Keratinocyte (primary cell): ENCODE data around the gene PTPRD. TPM values are rescaled to one million over a fixed set of nuclear protein-coding genes. Genes with fewer than 3 reads are reported as not detected.

Experiments
- DNase-seq: peaks from one replicate; pipeline ENCODE4 v3.0.0-alpha.2; 2011; ENCODE audit warnings: low read depth, missing footprints, low spot score
- FAIRE-seq: peaks from 2 replicates; lab custom pipeline; 2011; peaks lifted over from hg19 to GRCh38; lab: Jason Lieb, UNC
- H2AFZ ChIP-seq: 2 replicates; pipeline ENCODE4 v1.6.0; 2012; ENCODE audit warnings: low read length, control low read depth, inconsistent platforms; ENCODE audit not compliant: control insufficient read depth
- H3K27ac ChIP-seq: 2 replicates; pipeline ENCODE4 v1.5.1; 2011; ENCODE audit warnings: low read length; ENCODE audit not compliant: control insufficient read depth, insufficient read depth
- H3K27me3 ChIP-seq: 3 replicates; pipeline ENCODE4 v1.6.0; 2011; ENCODE audit warnings: low read length; ENCODE audit not compliant: control insufficient read depth, insufficient read depth; ENCODE audit errors: extremely low read depth
- H3K36me3 ChIP-seq, 2 experiments: 2 replicates in 1 of 2; 3 replicates in 1 of 2; pipeline ENCODE4 v1.5.1; 2011; ENCODE audit warnings: low read length in 2 of 2, mild to moderate bottlenecking in 1 of 2; ENCODE audit not compliant: control insufficient read depth in 2 of 2, insufficient read depth in 2 of 2; ENCODE audit errors: extremely low read depth in 1 of 2
- H3K4me1 ChIP-seq: 3 replicates; pipeline ENCODE4 v1.5.1; 2011; ENCODE audit warnings: low read length; ENCODE audit not compliant: control insufficient read depth, insufficient read depth; ENCODE audit errors: extremely low read depth
- H3K4me2 ChIP-seq: 3 replicates; pipeline ENCODE4 v1.6.0; 2011; ENCODE audit warnings: low read depth, low read length; ENCODE audit not compliant: control insufficient read depth, insufficient read depth; ENCODE audit errors: extremely low read depth
- H3K4me3 ChIP-seq, 3 experiments: fragments of 200-600 bp in 1 of 3; sonication (generic) in 1 of 3; 2 replicates in 2 of 3; 3 replicates in 1 of 3; pipeline ENCODE4 v1.5.1; 2011 to 2016; ENCODE audit warnings: low read length in 3 of 3, mild to moderate bottlenecking in 3 of 3, control low read depth in 2 of 3, inconsistent platforms in 1 of 3, low read depth in 1 of 3, mixed read lengths in 1 of 3, mixed run types in 1 of 3, moderate library complexity in 1 of 3; ENCODE audit not compliant: control insufficient read depth in 2 of 3, insufficient read depth in 2 of 3; ENCODE audit errors: extremely low read depth in 1 of 3
- H3K79me2 ChIP-seq: 2 replicates; pipeline ENCODE4 v1.6.0; 2012; ENCODE audit warnings: low read length; ENCODE audit not compliant: control insufficient read depth, insufficient read depth
- H3K9ac ChIP-seq: 3 replicates; pipeline ENCODE4 v1.6.0; 2011; ENCODE audit warnings: low read length; ENCODE audit not compliant: control insufficient read depth, insufficient read depth; ENCODE audit errors: extremely low read depth
- H3K9me1 ChIP-seq: 3 replicates; pipeline ENCODE4 v1.6.0; 2011; ENCODE audit warnings: low read length; ENCODE audit not compliant: control insufficient read depth, insufficient read depth; ENCODE audit errors: extremely low read depth
- H3K9me3 ChIP-seq: 2 replicates; pipeline ENCODE4 v1.5.1; 2012; ENCODE audit warnings: low read depth, low read length; ENCODE audit not compliant: control insufficient read depth
- H4K20me1 ChIP-seq: 3 replicates; pipeline ENCODE4 v1.6.0; 2011; ENCODE audit warnings: low read length; ENCODE audit not compliant: control insufficient read depth, insufficient read depth; ENCODE audit errors: extremely low read depth
- CTCF ChIP-seq, 3 experiments: IDR thresholded peaks in 1 of 3; conservative IDR thresholded peaks in 1 of 3; optimal IDR thresholded peaks in 1 of 3; 2 replicates in 2 of 3; 3 replicates in 1 of 3; pipeline versions ENCODE3 to v1.5.1; 2011; ENCODE audit warnings: low read length in 3 of 3, mild to moderate bottlenecking in 3 of 3, moderate library complexity in 2 of 3, control low read depth in 1 of 3, inconsistent platforms in 1 of 3; ENCODE audit not compliant: insufficient read depth in 2 of 3; ENCODE audit errors: extremely low read depth in 1 of 3
- EZH2 ChIP-seq: IDR thresholded peaks from one replicate; pipeline ENCODE4 v1.6.1; 2012; ENCODE audit warnings: inconsistent platforms, mild to moderate bottlenecking, low read length, moderate library complexity
- dilution Hi-C: fragments of 300-500 bp; cut with MboI; formaldehyde crosslinking; loops from one replicate; pipeline ENCODE4 v1.7.0; 2020; ENCODE audit warnings: low sequenced_read_pairs; ENCODE audit not compliant: extremely low pct_ligation_motif_present
- polyA plus RNA-seq, 5 experiments: library from polyadenylated mRNA; depleted of rRNA in 3 of 5; stranded (reverse) in 3 of 5; stranded (forward) in 1 of 5; unstranded in 1 of 5; fragments of >200 nt; gene quantifications; 1 replicate in 1 of 5; 2 replicates in 3 of 5; 3 replicates in 1 of 5; pipeline versions ENCODE4 v1.2.1 to v1.2.3, GENCODE V29; 2011 to 2012; ENCODE audit warnings: missing spikeins in 2 of 5, low read depth in 1 of 5, low replicate concordance in 1 of 5

The PTPRD gene
- polyA plus RNA-seq, 1 donor (not counting 4 experiments of a cell fraction or from before 2014, with no cell fraction given) = 0.10 TPM

GRCh38 chr9:9674461-9674860, 938.3 kb downstream of the PTPRD start:
- no peaks in the 10 kb centered on the region for H3K9me3 ChIP-seq
- H3K9ac ChIP-seq = no peak overlapping the region
- H3K36me3 ChIP-seq = no peaks in the 10 kb centered on the region
- FAIRE-seq (no peak), DNase-seq (no peak)
- dilution Hi-C loops = no loop called here
- H3K27me3 ChIP-seq = no peaks in the 10 kb centered on the region
- no peaks in the 10 kb centered on the region for H3K79me2 ChIP-seq
- no peaks in the 10 kb centered on the region for H4K20me1 ChIP-seq
- TF ChIP-seq EZH2 = no peak
- no peak for TF ChIP-seq CTCF (optimal IDR thresholded peaks at IDR 0.05 in 1 of 3, IDR thresholded peaks at IDR 0.05 in 1 of 3, conservative IDR thresholded peaks at IDR 0.05 in 1 of 3; ENCODE audit: extremely low read depth in 1 of 3, insufficient read depth in 2 of 3, low read length in 3 of 3)
- H3K9me1 ChIP-seq = no peaks in the 10 kb centered on the region
- no peaks in the 10 kb centered on the region for H3K4me1 ChIP-seq
- no peak overlapping the region for H2AFZ ChIP-seq
- no peak overlapping the region for H3K4me3 ChIP-seq
- H3K27ac ChIP-seq = no peak overlapping the region
- H3K4me2 ChIP-seq = no peak overlapping the region

DNA sequence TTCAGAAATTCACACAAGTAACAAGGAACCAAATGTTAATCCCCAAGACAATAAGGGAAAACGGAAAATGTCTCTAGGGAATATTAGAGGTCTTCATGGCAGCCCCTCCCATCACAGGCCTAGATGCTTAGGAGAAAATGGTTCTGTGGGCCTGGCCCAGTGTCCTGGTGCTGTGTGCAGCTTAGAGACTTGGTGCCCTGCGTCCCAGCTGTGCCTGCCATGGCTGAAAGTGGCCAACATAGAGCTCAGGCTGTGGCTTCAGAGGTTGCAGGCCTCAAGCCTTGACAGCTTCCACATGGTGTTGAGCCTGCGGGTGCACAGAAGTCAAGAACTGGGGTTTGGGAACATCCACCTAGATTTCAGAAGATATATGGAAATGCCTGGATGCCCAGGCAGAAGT, 942.3 kb downstream of the PTPRD start:
- Histone ChIP-seq H3K27ac (no peak overlapping the region), H3K9me1 (no peaks in the 10 kb centered on the region), H3K4me1 (no peaks in the 10 kb centered on the region), H3K4me3 (no peak overlapping the region), H3K36me3 (no peaks in the 10 kb centered on the region), H4K20me1 (no peaks in the 10 kb centered on the region), H3K79me2 (no peaks in the 10 kb centered on the region), H2AFZ (no peak overlapping the region), H3K9ac (no peak overlapping the region), H3K9me3 (no peaks in the 10 kb centered on the region), H3K27me3 (no peaks in the 10 kb centered on the region), H3K4me2 (no peak overlapping the region)
- FAIRE-seq (no peak), DNase-seq (no peak)
- dilution Hi-C loops = no loop called here
- TF ChIP-seq EZH2 = no peak

GRCh38 chr9:9645006-9645405, 967.8 kb downstream of the PTPRD start:
- no peak for DNase-seq
- TF ChIP-seq EZH2 = no peak
- TF ChIP-seq CTCF (optimal IDR thresholded peaks at IDR 0.05 in 1 of 3, IDR thresholded peaks at IDR 0.05 in 1 of 3, conservative IDR thresholded peaks at IDR 0.05 in 1 of 3; ENCODE audit: extremely low read depth in 1 of 3, insufficient read depth in 2 of 3, low read length in 3 of 3) = no peak
- Histone ChIP-seq H3K79me2 (no peaks in the 10 kb centered on the region), H3K4me1 (no peaks in the 10 kb centered on the region), H2AFZ (no peak overlapping the region), H3K27me3 (no peaks in the 10 kb centered on the region), H3K9me3 (no peaks in the 10 kb centered on the region), H3K9me1 (no peaks in the 10 kb centered on the region), H3K4me3 (no peak overlapping the region), H4K20me1 (no peaks in the 10 kb centered on the region), H3K9ac (no peak overlapping the region), H3K27ac (no peak overlapping the region), H3K36me3 (no peaks in the 10 kb centered on the region), H3K4me2 (no peak overlapping the region)
- dilution Hi-C loops = no loop called here
- FAIRE-seq = no peak
